Measurements from ENCODE around the gene KRT33A.

GRCh38 chr17:41366070-41366469 lies 15.4 kb upstream of the KRT33A start:
- no peak for TF ChIP-seq ZFP30 (CRISPR knock-in tag; IDR thresholded peaks at IDR 0.05)
- TF ChIP-seq, protein P1, sequence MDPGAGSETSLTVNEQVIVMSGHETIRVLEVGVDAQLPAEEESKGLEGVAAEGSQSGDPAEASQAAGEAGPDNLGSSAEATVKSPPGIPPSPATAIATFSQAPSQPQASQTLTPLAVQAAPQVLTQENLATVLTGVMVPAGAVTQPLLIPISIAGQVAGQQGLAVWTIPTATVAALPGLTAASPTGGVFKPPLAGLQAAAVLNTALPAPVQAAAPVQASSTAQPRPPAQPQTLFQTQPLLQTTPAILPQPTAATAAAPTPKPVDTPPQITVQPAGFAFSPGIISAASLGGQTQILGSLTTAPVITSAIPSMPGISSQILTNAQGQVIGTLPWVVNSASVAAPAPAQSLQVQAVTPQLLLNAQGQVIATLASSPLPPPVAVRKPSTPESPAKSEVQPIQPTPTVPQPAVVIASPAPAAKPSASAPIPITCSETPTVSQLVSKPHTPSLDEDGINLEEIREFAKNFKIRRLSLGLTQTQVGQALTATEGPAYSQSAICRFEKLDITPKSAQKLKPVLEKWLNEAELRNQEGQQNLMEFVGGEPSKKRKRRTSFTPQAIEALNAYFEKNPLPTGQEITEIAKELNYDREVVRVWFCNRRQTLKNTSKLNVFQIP (CRISPR knock-in tag; IDR thresholded peaks at IDR 0.05; ENCODE audit: borderline replicate concordance, low read depth), result no peak
- TF ChIP-seq ZFP3 (CRISPR knock-in tag; IDR thresholded peaks at IDR 0.05), result no peak
- no peak for TF ChIP-seq CREB5 (CRISPR knock-in tag; IDR thresholded peaks at IDR 0.05; ENCODE audit: low read depth)
- no peak for TF ChIP-seq RARB (CRISPR knock-in tag; IDR thresholded peaks at IDR 0.05)
- TF ChIP-seq, protein P2, sequence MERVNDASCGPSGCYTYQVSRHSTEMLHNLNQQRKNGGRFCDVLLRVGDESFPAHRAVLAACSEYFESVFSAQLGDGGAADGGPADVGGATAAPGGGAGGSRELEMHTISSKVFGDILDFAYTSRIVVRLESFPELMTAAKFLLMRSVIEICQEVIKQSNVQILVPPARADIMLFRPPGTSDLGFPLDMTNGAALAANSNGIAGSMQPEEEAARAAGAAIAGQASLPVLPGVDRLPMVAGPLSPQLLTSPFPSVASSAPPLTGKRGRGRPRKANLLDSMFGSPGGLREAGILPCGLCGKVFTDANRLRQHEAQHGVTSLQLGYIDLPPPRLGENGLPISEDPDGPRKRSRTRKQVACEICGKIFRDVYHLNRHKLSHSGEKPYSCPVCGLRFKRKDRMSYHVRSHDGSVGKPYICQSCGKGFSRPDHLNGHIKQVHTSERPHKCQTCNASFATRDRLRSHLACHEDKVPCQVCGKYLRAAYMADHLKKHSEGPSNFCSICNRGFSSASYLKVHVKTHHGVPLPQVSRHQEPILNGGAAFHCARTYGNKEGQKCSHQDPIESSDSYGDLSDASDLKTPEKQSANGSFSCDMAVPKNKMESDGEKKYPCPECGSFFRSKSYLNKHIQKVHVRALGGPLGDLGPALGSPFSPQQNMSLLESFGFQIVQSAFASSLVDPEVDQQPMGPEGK (CRISPR knock-in tag; IDR thresholded peaks at IDR 0.05; ENCODE audit: borderline replicate concordance), result no peak
- TF ChIP-seq ARNTL (CRISPR knock-in tag; IDR thresholded peaks at IDR 0.05; ENCODE audit: borderline replicate concordance, low read depth), result no peak
- TF ChIP-seq ZNF8 (CRISPR knock-in tag; IDR thresholded peaks at IDR 0.05), result no peak
- no peak for TF ChIP-seq ZC3H10 (CRISPR knock-in tag; IDR thresholded peaks at IDR 0.05)

Measured in SK-N-SH treated with all-trans-retinoic acid at 6 μM for 48 hours (cell line).